Breast epithelium (tissue), 3 donors: ENCODE results near the gene MYO1G.

ENCODE experiments used
- POLR2A ChIP-seq: fragments of 450-650 bp; IDR thresholded peaks from one replicate; pipeline ENCODE4 v1.6.1; 2016; ENCODE audit warnings: antibody characterized with exemption, mild to moderate bottlenecking, moderate library complexity
- TF ChIP-seq, protein P1 (sequence below), 3 donors: fragments of 450-650 bp; IDR thresholded peaks; one replicate each; pipeline ENCODE4 v1.5.1; 2016 to 2017; ENCODE audit warnings: antibody characterized with exemption in 3 of 3, mild to moderate bottlenecking in 3 of 3, moderate library complexity in 3 of 3

GRCh38 chr7:44971902-44972441 is 6.8 kb downstream of the MYO1G start:
- TF ChIP-seq POLR2A = no peak
- TF ChIP-seq, protein P1, sequence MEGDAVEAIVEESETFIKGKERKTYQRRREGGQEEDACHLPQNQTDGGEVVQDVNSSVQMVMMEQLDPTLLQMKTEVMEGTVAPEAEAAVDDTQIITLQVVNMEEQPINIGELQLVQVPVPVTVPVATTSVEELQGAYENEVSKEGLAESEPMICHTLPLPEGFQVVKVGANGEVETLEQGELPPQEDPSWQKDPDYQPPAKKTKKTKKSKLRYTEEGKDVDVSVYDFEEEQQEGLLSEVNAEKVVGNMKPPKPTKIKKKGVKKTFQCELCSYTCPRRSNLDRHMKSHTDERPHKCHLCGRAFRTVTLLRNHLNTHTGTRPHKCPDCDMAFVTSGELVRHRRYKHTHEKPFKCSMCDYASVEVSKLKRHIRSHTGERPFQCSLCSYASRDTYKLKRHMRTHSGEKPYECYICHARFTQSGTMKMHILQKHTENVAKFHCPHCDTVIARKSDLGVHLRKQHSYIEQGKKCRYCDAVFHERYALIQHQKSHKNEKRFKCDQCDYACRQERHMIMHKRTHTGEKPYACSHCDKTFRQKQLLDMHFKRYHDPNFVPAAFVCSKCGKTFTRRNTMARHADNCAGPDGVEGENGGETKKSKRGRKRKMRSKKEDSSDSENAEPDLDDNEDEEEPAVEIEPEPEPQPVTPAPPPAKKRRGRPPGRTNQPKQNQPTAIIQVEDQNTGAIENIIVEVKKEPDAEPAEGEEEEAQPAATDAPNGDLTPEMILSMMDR (IDR thresholded peaks at IDR 0.05) = no peak
